Karpas-422 (cell line): ENCODE measurements around the gene CLEC18A. TPM values are rescaled to one million over a fixed set of nuclear protein-coding genes. Genes with fewer than 3 reads are reported as not detected.
A peak's percentile ranks its signal among the peaks of the same experiment; 100 is the strongest.

Experiments used
- DNase-seq: peaks from one replicate; pipeline ENCODE4 v3.0.0-alpha.2; 2015
- H2AFZ ChIP-seq: fragments of 200-600 bp; sonication (generic); 2 replicates; pipeline ENCODE4 v1.6.1; 2014; ENCODE audit warnings: antibody characterized with exemption, low read length, mixed read lengths
- H3K27ac ChIP-seq: fragments of 200-600 bp; sonication (generic); 2 replicates; pipeline ENCODE4 v1.5.1; 2014; ENCODE audit warnings: mild to moderate bottlenecking, low read length, moderate library complexity
- H3K27me3 ChIP-seq: fragments of 200-600 bp; sonication (generic); 2 replicates; pipeline ENCODE4 v1.6.1; 2014; ENCODE audit warnings: low read length, mixed read lengths
- H3K36me3 ChIP-seq: fragments of 200-600 bp; sonication (generic); 2 replicates; pipeline ENCODE4 v1.6.1; 2014; ENCODE audit warnings: low read length, mixed read lengths; ENCODE audit not compliant: insufficient read depth
- H3K4me1 ChIP-seq: fragments of 200-600 bp; sonication (generic); 2 replicates; pipeline ENCODE4 v1.6.1; 2014; ENCODE audit warnings: mild to moderate bottlenecking, low read length, mixed read lengths
- H3K4me2 ChIP-seq: fragments of 200-600 bp; sonication (generic); 2 replicates; pipeline ENCODE4 v1.6.1; 2014; ENCODE audit warnings: low read length, low read depth, mild to moderate bottlenecking; ENCODE audit not compliant: poor library complexity, severe bottlenecking
- H3K4me3 ChIP-seq: fragments of 200-600 bp; sonication (generic); 2 replicates; pipeline ENCODE4 v1.5.1; 2014; ENCODE audit warnings: mild to moderate bottlenecking, antibody characterized with exemption, low read length, mixed read lengths
- H3K79me2 ChIP-seq: fragments of 200-600 bp; sonication (generic); 2 replicates; pipeline ENCODE4 v1.6.1; 2014; ENCODE audit warnings: mild to moderate bottlenecking, low read length, mixed read lengths
- H3K9ac ChIP-seq: fragments of 200-600 bp; sonication (generic); 2 replicates; pipeline ENCODE4 v1.6.0; 2014; ENCODE audit warnings: low read length
- H3K9me2 ChIP-seq: fragments of 200-600 bp; sonication (generic), shearing (Covaris generic); replicated peaks from 2 replicates; pipeline ENCODE4 v1.6.0; 2014; ENCODE audit warnings: mild to moderate bottlenecking, low read length, moderate library complexity; ENCODE audit not compliant: insufficient read depth
- H3K9me3 ChIP-seq: fragments of 300-700, 200-600 bp; sonication (generic); 2 replicates; pipeline ENCODE4 v1.6.1; 2014; ENCODE audit warnings: low read length, mixed read lengths
- H4K20me1 ChIP-seq: fragments of 200-600 bp; sonication (generic); 2 replicates; pipeline ENCODE4 v1.6.1; 2014; ENCODE audit warnings: mild to moderate bottlenecking, antibody characterized with exemption, low read length, low read depth; ENCODE audit not compliant: insufficient read depth
- total RNA-seq: library from RNA; depleted of rRNA; stranded (reverse); fragments of >200 nt; shearing (Covaris generic); gene quantifications from 2 replicates; pipeline ENCODE4 v1.2.3, GENCODE V29; 2014; ENCODE audit warnings: low replicate concordance

CLEC18A gene
- total RNA-seq, 1 experiment from 2014 or later = 4.9 TPM

DNA sequence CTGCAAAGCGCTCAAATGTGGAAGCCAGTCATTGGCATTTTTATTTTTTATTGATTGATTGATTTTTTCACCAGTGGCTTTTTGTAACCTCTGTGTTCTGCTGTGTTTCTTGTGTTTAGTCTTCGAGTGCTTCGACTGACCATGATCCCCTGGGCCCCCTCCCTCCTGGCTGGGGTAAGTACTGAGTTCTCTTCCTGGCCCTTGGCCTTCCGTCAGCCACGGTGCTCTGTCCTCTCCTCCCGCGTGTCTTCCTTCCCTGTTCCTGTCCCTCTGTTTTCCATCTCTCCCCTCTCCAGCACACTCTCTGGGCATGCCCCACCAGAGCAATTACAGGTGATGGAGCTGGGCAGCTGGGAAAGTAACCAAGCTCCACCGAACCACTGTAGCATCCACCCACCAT, 25.8 kb upstream of the CLEC18A start:
- H4K20me1 ChIP-seq = no peaks in the 10 kb centered on the region
- no peaks in the 10 kb centered on the region for H3K27me3 ChIP-seq
- no peak overlapping the region for H2AFZ ChIP-seq
- no peak overlapping the region for H3K9ac ChIP-seq
- no peak for DNase-seq
- no peak overlapping the region for H3K4me3 ChIP-seq
- no peaks in the 10 kb centered on the region for H3K9me3 ChIP-seq
- 0 out of 2 replicates have a peak, but pooled peaks cover 2% of the 10 kb centered on the region for H3K4me1 ChIP-seq
- H3K9me2 ChIP-seq = no peaks in the 10 kb centered on the region
- H3K4me2 ChIP-seq = no peak overlapping the region
- no peaks in the 10 kb centered on the region for H3K36me3 ChIP-seq
- H3K79me2 ChIP-seq = no peaks in the 10 kb centered on the region
- H3K27ac ChIP-seq = no peak overlapping the region

DNA sequence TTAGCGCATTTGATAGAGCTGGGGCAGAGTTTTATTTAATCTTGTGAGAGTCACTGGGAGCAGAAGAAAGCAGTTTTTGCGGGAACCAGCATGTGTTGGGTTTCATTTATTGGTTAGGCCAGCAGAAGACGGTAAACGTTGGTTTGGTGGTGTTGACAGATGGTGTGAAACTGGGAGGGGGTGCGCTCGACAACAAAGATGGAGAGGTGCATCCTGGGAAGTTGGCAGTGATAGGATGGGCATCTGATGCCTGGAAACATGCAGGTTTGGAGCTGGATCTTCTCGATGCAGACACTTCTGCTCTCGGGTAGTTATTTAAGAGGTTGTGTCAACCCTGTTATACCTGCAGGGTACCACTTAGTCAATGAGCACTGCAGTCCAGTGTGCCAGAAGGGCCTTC, 24.9 kb upstream of the CLEC18A start:
- Histone ChIP-seq H3K36me3 (no peaks in the 10 kb centered on the region; the same call in 1 of the 2 replicates), H3K4me3 (no peak overlapping the region), H3K4me2 (no peak overlapping the region), H3K9ac (no peak overlapping the region), H3K27me3 (no peaks in the 10 kb centered on the region), H3K79me2 (no peaks in the 10 kb centered on the region), H3K9me2 (no peaks in the 10 kb centered on the region), H2AFZ (no peak overlapping the region), H3K9me3 (no peaks in the 10 kb centered on the region), H3K27ac (no peak overlapping the region), H4K20me1 (no peaks in the 10 kb centered on the region), H3K4me1 (0 out of 2 replicates have a peak, but pooled peaks cover 2% of the 10 kb centered on the region)
- DNase-seq = no peak

DNA sequence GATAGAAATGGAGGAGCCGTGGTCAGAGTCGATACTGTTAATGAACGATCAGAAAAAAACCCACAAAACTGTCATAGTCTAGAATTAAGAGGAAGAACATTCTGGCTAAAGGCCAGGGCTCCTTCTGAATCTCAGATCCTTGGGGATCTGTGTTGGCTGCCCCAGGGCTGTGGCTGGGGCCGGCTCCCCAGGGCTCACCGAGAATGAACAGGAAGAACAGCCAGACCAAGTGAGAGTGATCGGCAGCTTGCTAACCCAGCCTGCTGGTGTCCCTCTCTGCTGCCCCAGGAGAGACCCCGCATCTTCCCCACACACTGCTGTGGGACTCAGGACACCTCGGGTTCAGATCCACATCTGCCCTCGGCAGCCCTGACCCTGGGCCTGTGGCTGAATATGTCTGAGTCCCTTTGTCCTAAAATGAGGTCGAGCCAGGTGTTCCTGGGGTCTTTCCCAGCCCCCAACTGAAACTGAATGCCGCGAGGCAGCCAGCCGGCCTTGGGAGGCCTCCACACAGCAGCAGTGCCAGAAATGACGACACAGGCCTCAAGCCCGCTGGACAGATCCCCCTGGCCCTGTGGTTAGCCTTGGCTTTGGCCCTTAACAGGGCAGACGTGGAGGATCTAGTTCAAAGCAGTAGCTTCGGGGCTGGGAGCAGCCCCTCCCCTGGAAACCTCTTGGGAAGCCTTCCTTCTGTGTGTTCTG, 23.9 kb upstream of the CLEC18A start:
- Histone ChIP-seq H3K4me2 (no peak overlapping the region), H3K4me3 (no peak overlapping the region), H3K4me1 (0 out of 2 replicates have a peak, but pooled peaks cover 2% of the 10 kb centered on the region), H3K36me3 (no peaks in the 10 kb centered on the region; the same call in 1 of the 2 replicates), H3K9ac (no peak overlapping the region), H3K27ac (no peak overlapping the region), H3K9me3 (no peaks in the 10 kb centered on the region), H2AFZ (no peak overlapping the region), H3K79me2 (no peaks in the 10 kb centered on the region), H3K9me2 (no peaks in the 10 kb centered on the region), H3K27me3 (no peaks in the 10 kb centered on the region), H4K20me1 (no peaks in the 10 kb centered on the region)
- DNase-seq = no peak

DNA sequence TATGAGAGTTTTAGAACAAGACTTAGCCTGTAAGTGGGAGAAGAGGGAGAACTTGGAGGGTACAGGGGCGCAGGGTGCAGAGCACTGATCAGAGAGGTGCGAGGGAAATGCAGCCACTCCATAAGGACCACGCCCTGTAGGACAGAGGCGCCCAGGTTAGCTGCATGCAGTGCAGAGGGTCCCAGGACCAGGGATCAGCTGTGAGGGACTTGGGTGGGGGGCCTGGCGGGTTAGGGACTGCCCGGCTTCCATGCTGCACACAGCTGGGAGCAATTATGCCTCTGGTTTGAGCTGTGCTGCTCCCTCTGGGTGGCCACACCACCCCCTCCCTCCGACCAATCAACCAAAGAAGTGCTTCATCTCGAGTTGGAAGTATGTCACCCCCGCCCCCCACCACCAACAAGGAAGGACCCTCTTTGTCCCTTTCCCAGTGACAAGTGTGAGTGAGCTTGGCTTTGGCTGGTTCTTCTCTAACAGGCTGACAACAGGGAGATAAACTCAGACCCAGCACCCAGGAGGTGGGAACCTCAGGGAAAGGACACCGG, 22.2 kb upstream of the CLEC18A start:
- H3K9me2 ChIP-seq = no peaks in the 10 kb centered on the region
- H3K27ac ChIP-seq = no peak overlapping the region
- no peaks in the 10 kb centered on the region for H3K4me1 ChIP-seq
- H3K36me3 ChIP-seq = no peaks in the 10 kb centered on the region; the same call in 1 of the 2 replicates
- no peak overlapping the region for H2AFZ ChIP-seq
- no peaks in the 10 kb centered on the region for H4K20me1 ChIP-seq
- no peak overlapping the region for H3K4me2 ChIP-seq
- no peak overlapping the region for H3K9ac ChIP-seq
- H3K79me2 ChIP-seq = no peaks in the 10 kb centered on the region
- H3K4me3 ChIP-seq = no peak overlapping the region
- H3K9me3 ChIP-seq = no peaks in the 10 kb centered on the region
- H3K27me3 ChIP-seq = no peaks in the 10 kb centered on the region
- DNase-seq = no peak

DNA sequence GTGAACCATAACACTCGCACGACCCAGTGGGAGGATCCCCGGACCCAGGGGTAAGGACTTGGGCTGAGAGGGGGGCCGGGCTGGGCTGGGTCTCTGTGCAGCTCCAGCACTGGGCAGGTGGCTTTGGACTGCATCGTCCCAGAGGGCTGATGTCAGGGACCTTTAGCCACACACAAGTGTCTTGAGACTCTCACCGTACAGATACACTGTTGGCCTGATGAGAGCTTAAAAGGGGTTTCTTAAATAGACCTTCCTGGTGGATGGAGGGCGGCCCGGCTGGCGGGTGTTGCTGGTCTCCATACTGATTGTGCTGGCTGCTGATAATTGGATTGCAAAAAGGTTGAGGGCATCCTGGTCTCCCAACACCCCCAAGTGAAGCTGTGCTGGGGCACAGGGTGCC, 21.7 kb upstream of the CLEC18A start:
- Histone ChIP-seq H3K79me2 (no peaks in the 10 kb centered on the region), H2AFZ (no peak overlapping the region), H3K27ac (no peak overlapping the region), H3K27me3 (no peaks in the 10 kb centered on the region), H3K4me3 (no peak overlapping the region), H3K4me2 (no peak overlapping the region), H3K9me2 (no peaks in the 10 kb centered on the region), H3K4me1 (no peaks in the 10 kb centered on the region), H3K36me3 (no peaks in the 10 kb centered on the region; the same call in 1 of the 2 replicates), H4K20me1 (no peaks in the 10 kb centered on the region), H3K9me3 (no peaks in the 10 kb centered on the region), H3K9ac (no peak overlapping the region)
- no peak for DNase-seq

DNA sequence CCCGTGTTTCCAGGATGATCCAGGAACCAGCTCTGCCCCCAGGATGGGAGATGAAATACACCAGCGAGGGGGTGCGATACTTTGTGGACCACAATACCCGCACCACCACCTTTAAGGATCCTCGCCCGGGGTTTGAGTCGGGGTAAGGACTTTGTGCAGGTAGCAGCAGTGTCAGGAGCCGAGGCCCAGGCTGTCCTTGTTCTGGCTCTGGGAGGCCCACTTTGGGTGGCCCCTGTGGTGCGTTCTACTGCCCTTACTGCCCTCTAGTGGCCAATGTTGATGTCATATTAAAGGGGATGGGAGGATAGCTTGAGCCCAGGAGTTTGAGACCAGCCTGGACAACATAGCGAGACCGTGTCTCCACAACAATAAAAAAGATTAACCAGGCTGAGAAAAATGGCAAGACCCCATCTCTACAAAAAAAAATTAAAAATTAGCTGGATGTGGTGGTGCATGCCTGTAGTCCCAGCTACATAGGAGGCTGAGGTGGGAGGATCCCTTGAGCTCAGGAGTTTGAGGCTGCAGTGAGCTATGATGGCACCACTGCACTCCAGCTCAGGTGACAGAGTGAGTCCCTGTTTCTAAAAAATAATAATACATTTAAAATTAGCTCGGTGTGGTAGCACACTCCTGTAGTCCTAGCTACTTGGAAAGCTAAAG, 20.9 kb upstream of the CLEC18A start:
- Histone ChIP-seq H3K9me3 (no peaks in the 10 kb centered on the region), H3K79me2 (no peaks in the 10 kb centered on the region), H3K27me3 (no peaks in the 10 kb centered on the region), H2AFZ (no peak overlapping the region), H3K27ac (no peak overlapping the region), H3K4me3 (no peak overlapping the region), H4K20me1 (no peaks in the 10 kb centered on the region), H3K9ac (no peak overlapping the region), H3K36me3 (no peaks in the 10 kb centered on the region; the same call in 1 of the 2 replicates), H3K4me2 (no peak overlapping the region), H3K4me1 (no peaks in the 10 kb centered on the region), H3K9me2 (no peaks in the 10 kb centered on the region)
- DNase-seq = peak; percentile 90

DNA sequence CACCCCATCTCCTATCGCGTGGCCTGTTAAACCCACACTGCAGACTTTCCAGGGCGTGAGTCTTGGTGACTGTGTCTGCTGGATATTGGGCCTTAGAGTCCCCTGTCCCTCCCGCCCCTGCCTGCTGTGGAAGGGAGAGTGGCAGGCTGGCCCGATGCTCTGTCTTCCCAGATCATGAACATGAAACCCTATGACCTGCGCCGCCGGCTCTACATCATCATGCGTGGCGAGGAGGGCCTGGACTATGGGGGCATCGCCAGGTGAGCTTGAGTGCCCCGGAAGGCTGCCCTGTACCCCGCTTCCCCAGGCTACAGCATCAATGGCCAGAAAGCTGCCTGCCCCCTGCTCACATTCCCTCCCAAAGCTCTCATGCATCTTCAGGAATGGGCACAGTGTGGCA, 19.5 kb upstream of the CLEC18A start:
- H3K27me3 ChIP-seq = no peaks in the 10 kb centered on the region
- DNase-seq = no peak
- H2AFZ ChIP-seq = no peak overlapping the region
- no peak overlapping the region for H3K9ac ChIP-seq
- H4K20me1 ChIP-seq = no peaks in the 10 kb centered on the region
- H3K36me3 ChIP-seq = no peaks in the 10 kb centered on the region; the same call in 1 of the 2 replicates
- no peaks in the 10 kb centered on the region for H3K79me2 ChIP-seq
- H3K9me3 ChIP-seq = no peaks in the 10 kb centered on the region
- H3K4me1 ChIP-seq = no peaks in the 10 kb centered on the region
- no peak overlapping the region for H3K4me3 ChIP-seq
- no peaks in the 10 kb centered on the region for H3K9me2 ChIP-seq
- no peak overlapping the region for H3K4me2 ChIP-seq
- H3K27ac ChIP-seq = no peak overlapping the region

DNA sequence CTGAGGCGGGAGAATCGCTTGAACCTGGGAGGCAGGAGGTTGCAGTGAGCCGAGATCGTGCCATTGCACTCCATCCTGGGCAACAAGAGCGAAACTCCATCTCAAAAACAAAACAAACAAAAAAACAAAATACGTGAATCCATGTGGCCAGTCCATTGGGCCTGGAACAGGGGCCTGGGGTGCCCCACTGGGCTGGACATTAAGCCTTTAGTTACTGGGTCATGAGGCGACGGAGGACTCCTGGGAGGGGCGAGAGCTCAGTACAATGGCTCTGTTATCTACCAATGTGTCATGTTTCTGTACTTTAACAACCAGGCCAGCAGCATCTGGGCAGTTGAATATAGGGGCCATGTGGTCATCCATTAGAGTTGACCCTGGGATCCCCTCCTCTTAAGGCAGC, 18.9 kb upstream of the CLEC18A start:
- DNase-seq = no peak
- Histone ChIP-seq H3K27me3 (no peaks in the 10 kb centered on the region), H3K9ac (no peak overlapping the region), H3K4me2 (no peak overlapping the region), H3K79me2 (no peaks in the 10 kb centered on the region), H3K27ac (no peak overlapping the region), H3K4me1 (no peaks in the 10 kb centered on the region), H3K36me3 (no peaks in the 10 kb centered on the region; the same call in 1 of the 2 replicates), H3K9me2 (no peaks in the 10 kb centered on the region), H3K4me3 (no peak overlapping the region), H4K20me1 (no peaks in the 10 kb centered on the region), H3K9me3 (no peaks in the 10 kb centered on the region), H2AFZ (no peak overlapping the region)
